H1 (cell line): ENCODE results near the gene SUSD1. TPM values are rescaled to one million over a fixed set of nuclear protein-coding genes. Genes with fewer than 3 reads are reported as not detected.

Experiments
- CTCF ChIA-PET: fragments of 300-600 bp; sonication (Branson Sonifier 250); formaldehyde crosslinking; loops from one replicate; lab custom pipeline; 2021; ENCODE audit not compliant: partially characterized antibody; lab: Charles Lee
- POLR2A ChIA-PET: fragments of 300-600 bp; sonication (Branson Sonifier 250); formaldehyde crosslinking; loops from one replicate; lab custom pipeline; 2021; ENCODE audit warnings: inconsistent platforms; ENCODE audit not compliant: partially characterized antibody; lab: Charles Lee
- DNase-seq, 2 experiments: peaks; one replicate each; pipeline versions ENCODE4 v3.0.0 to v3.0.0-alpha.2; 2010 to 2022; ENCODE audit warnings: low spot score in 2 of 2, low read depth in 1 of 2, mixed read lengths in 1 of 2
- FAIRE-seq: peaks from 2 replicates; lab custom pipeline; 2011; peaks lifted over from hg19 to GRCh38; lab: Jason Lieb, UNC
- H2AFZ ChIP-seq: 2 replicates; pipeline ENCODE4 v1.8.1; 2012; ENCODE audit warnings: low read length, inconsistent platforms
- H2AK5ac ChIP-seq: 2 replicates; pipeline ENCODE4 v1.6.1; 2013; ENCODE audit warnings: low read depth, low read length
- H2BK120ac ChIP-seq: replicated peaks from 2 replicates; pipeline ENCODE3; 2013; ENCODE audit warnings: low read depth, low read length, inconsistent platforms
- H2BK12ac ChIP-seq: 2 replicates; pipeline ENCODE4 v1.6.1; 2013; ENCODE audit warnings: low read depth, low read length
- H2BK15ac ChIP-seq: 2 replicates; pipeline ENCODE4 v1.6.1; 2013; ENCODE audit warnings: low read length
- H2BK20ac ChIP-seq: 2 replicates; pipeline ENCODE4 v1.6.1; 2013; ENCODE audit warnings: low read length
- H2BK5ac ChIP-seq: 2 replicates; pipeline ENCODE4 v1.6.1; 2013; ENCODE audit warnings: low read depth, low read length
- H3K14ac ChIP-seq: 2 replicates; pipeline ENCODE4 v1.6.1; 2013; ENCODE audit warnings: inconsistent platforms; ENCODE audit not compliant: insufficient read length
- H3K18ac ChIP-seq: 2 replicates; pipeline ENCODE4 v1.6.1; 2013; ENCODE audit warnings: low read length; ENCODE audit errors: extremely low read depth
- H3K23ac ChIP-seq: 2 replicates; pipeline ENCODE4 v1.6.1; 2013; ENCODE audit warnings: inconsistent platforms; ENCODE audit not compliant: insufficient read length
- H3K23me2 ChIP-seq: 2 replicates; pipeline ENCODE4 v1.6.1; 2013; ENCODE audit warnings: low read depth, low read length
- H3K27ac ChIP-seq: 2 replicates; pipeline ENCODE4 v1.6.1; 2011; ENCODE audit warnings: low read depth, low read length, inconsistent platforms
- H3K27me3 ChIP-seq, 4 experiments: replicated peaks in 1 of 4; 1 replicate in 1 of 4; 2 replicates in 3 of 4; pipeline versions ENCODE4 v1.6.1 to v1.8.1; 2011 to 2013; ENCODE audit warnings: low read length in 3 of 4, mild to moderate bottlenecking in 3 of 4, inconsistent platforms in 2 of 4, mixed read lengths in 2 of 4, moderate library complexity in 1 of 4; ENCODE audit not compliant: control insufficient read depth in 3 of 4, insufficient read depth in 3 of 4; ENCODE audit errors: extremely low read depth in 1 of 4
- H3K36me3 ChIP-seq, 4 experiments: 2 replicates each; pipeline versions ENCODE4 v1.6.1 to v1.8.1; 2011 to 2013; ENCODE audit warnings: mild to moderate bottlenecking in 4 of 4, low read length in 3 of 4, moderate library complexity in 2 of 4, control low read depth in 1 of 4, inconsistent platforms in 1 of 4; ENCODE audit not compliant: insufficient read depth in 4 of 4, control insufficient read depth in 2 of 4
- H3K4ac ChIP-seq: replicated peaks from 2 replicates; pipeline ENCODE3; 2013; ENCODE audit warnings: low read length, low read depth, mixed read lengths, inconsistent platforms; ENCODE audit not compliant: insufficient read length
- H3K4me1 ChIP-seq, 4 experiments: replicated peaks in 1 of 4; 1 replicate in 1 of 4; 2 replicates in 3 of 4; pipeline versions ENCODE4 v1.6.1 to v1.8.1; 2011 to 2013; ENCODE audit warnings: low read length in 3 of 4, inconsistent platforms in 2 of 4, mixed read lengths in 1 of 4; ENCODE audit not compliant: insufficient read depth in 4 of 4, control insufficient read depth in 3 of 4
- H3K4me2 ChIP-seq, 2 experiments: 2 replicates each; pipeline versions ENCODE4 v1.6.1 to v1.8.1; 2011 to 2013; ENCODE audit warnings: low read depth in 2 of 2, low read length in 2 of 2, control low read depth in 1 of 2, inconsistent platforms in 1 of 2, mild to moderate bottlenecking in 1 of 2; ENCODE audit not compliant: insufficient read depth in 1 of 2
- H3K4me3 ChIP-seq, 4 experiments: fragments of 200-600, 300-600 bp in 1 of 4; sonication (generic), shearing (Covaris generic), sonication (Bioruptor Twin) in 1 of 4; 2 replicates each; pipeline versions ENCODE4 v1.5.1 to v1.8.1; 2011 to 2016; ENCODE audit warnings: low read length in 4 of 4, low read depth in 3 of 4, control low read depth in 2 of 4, inconsistent platforms in 2 of 4, mild to moderate bottlenecking in 2 of 4, mixed read lengths in 1 of 4, moderate library complexity in 1 of 4; ENCODE audit not compliant: insufficient read depth in 2 of 4; ENCODE audit errors: extremely low read depth in 1 of 4
- H3K56ac ChIP-seq: replicated peaks from 2 replicates; pipeline ENCODE3; 2013; ENCODE audit warnings: low read depth, mild to moderate bottlenecking, mixed read lengths, low read length, inconsistent platforms; ENCODE audit not compliant: insufficient read length
- H3K79me1 ChIP-seq: 2 replicates; pipeline ENCODE4 v1.6.1; 2013; ENCODE audit warnings: low read depth, low read length, control low read depth
- H3K79me2 ChIP-seq, 2 experiments: 2 replicates each; pipeline versions ENCODE4 v1.6.1 to v1.8.1; 2012 to 2013; ENCODE audit warnings: low read length in 2 of 2, mild to moderate bottlenecking in 2 of 2, inconsistent platforms in 1 of 2; ENCODE audit not compliant: insufficient read depth in 2 of 2, control insufficient read depth in 1 of 2
- H3K9ac ChIP-seq, 4 experiments: replicated peaks in 1 of 4; 1 replicate in 1 of 4; 2 replicates in 3 of 4; pipeline versions ENCODE4 v1.6.1 to v1.8.1; 2011 to 2013; ENCODE audit warnings: low read depth in 3 of 4, low read length in 3 of 4, control low read depth in 2 of 4, mild to moderate bottlenecking in 2 of 4, moderate library complexity in 2 of 4, inconsistent platforms in 1 of 4; ENCODE audit errors: extremely low read depth in 1 of 4
- H3K9me3 ChIP-seq, 2 experiments: 2 replicates each; pipeline versions ENCODE4 v1.6.1 to v1.8.1; 2012 to 2013; ENCODE audit warnings: mild to moderate bottlenecking in 2 of 2, moderate library complexity in 2 of 2, control low read depth in 1 of 2, inconsistent platforms in 1 of 2, low read depth in 1 of 2, low read length in 1 of 2, mixed read lengths in 1 of 2; ENCODE audit not compliant: insufficient read depth in 2 of 2
- H4K20me1 ChIP-seq, 2 experiments: replicated peaks in 1 of 2; 2 replicates each; pipeline versions ENCODE3 to v1.8.1; 2011 to 2013; ENCODE audit warnings: inconsistent platforms in 2 of 2, low read length in 2 of 2, mild to moderate bottlenecking in 1 of 2; ENCODE audit not compliant: insufficient read depth in 2 of 2, control insufficient read depth in 1 of 2
- H4K5ac ChIP-seq: 2 replicates; pipeline ENCODE4 v1.6.1; 2013; ENCODE audit warnings: low read length, low read depth, mixed read lengths, inconsistent platforms; ENCODE audit not compliant: insufficient read length
- H4K8ac ChIP-seq: 2 replicates; pipeline ENCODE4 v1.8.0; 2013; ENCODE audit warnings: mild to moderate bottlenecking, moderate library complexity, low read length, inconsistent platforms; ENCODE audit not compliant: insufficient read depth; ENCODE audit errors: extremely low read depth
- H4K91ac ChIP-seq: replicated peaks from 2 replicates; pipeline ENCODE3; 2013; ENCODE audit warnings: low read length, mixed read lengths, inconsistent platforms; ENCODE audit not compliant: insufficient read length
- ATF2 ChIP-seq: IDR thresholded peaks from 2 replicates; pipeline ENCODE4 v1.6.1; 2012; ENCODE audit warnings: low read length, inconsistent platforms
- MAX ChIP-seq: IDR thresholded peaks from 2 replicates; pipeline ENCODE4 v1.6.1; 2012; ENCODE audit warnings: inconsistent platforms
- POLR2A ChIP-seq, 2 experiments: IDR thresholded peaks; 1 replicate in 1 of 2; 2 replicates in 1 of 2; pipeline ENCODE4 v1.6.1; 2011; ENCODE audit warnings: low read depth in 2 of 2, low read length in 2 of 2, mild to moderate bottlenecking in 2 of 2; ENCODE audit errors: control extremely low read depth in 1 of 2
- SAP30 ChIP-seq: fragments of 300-600 bp; sonication (generic); IDR thresholded peaks from 2 replicates; pipeline ENCODE4 v1.7.1; 2012; ENCODE audit warnings: low read length, moderate library complexity, mild to moderate bottlenecking, inconsistent platforms; ENCODE audit not compliant: insufficient read depth, insufficient replicate concordance
- WGBS, 2 experiments: shearing (Covaris generic) in 1 of 2; methylation state at CpG; one replicate each; pipeline versions ENCODE4 v1.1.6 to v1.1.7; 2013 to 2015; ENCODE audit warnings: low lambda C conversion rate in 2 of 2, mixed read lengths in 2 of 2, inconsistent platforms in 1 of 2, low coverage in 1 of 2, missing lambda C conversion rate in 1 of 2; ENCODE audit not compliant: insufficient replicate concordance in 2 of 2, insufficient coverage in 1 of 2, insufficient read length in 1 of 2; ENCODE audit errors: extremely low coverage in 1 of 2, missing lambda C conversion rate in 1 of 2; 5-methylcytosine and 5-hydroxymethylcytosine counted together
- polyA plus RNA-seq, 7 experiments: library from polyadenylated mRNA; depleted of rRNA in 3 of 7; stranded (reverse) in 5 of 7; unstranded in 2 of 7; fragments of >200 nt in 5 of 7; fragments of 200-250 nt in 2 of 7; gene quantifications; 1 replicate in 5 of 7; 2 replicates in 1 of 7; 4 replicates in 1 of 7; pipeline versions ENCODE4 v1.2.1 to v1.2.3, GENCODE V29; 2011 to 2013; ENCODE audit warnings: missing spikeins in 2 of 7, mixed read lengths in 2 of 7
- total RNA-seq: library from RNA; stranded (reverse); fragmentation: NEBNext Ultra II Directional; extraction: Animal tissue kit (Norgen Biotek cat#: 25700); gene quantifications from 2 replicates; pipeline ENCODE4 v1.2.1, GENCODE V29; 2021
- TF ChIP-seq, protein P1 (sequence below): IDR thresholded peaks from 2 replicates; pipeline ENCODE4 v1.6.1; 2011; ENCODE audit warnings: low read length, improper control_type of control experiment

SUSD1 gene
- total and polyA plus RNA-seq, 2 of the 8 experiments (the other 6 are each of a cell fraction or from before 2014, with no cell fraction given), result 2.8 to 7.2 TPM

GRCh38 chr9:112025850-112026249 is 149.2 kb downstream of the SUSD1 start:
- ChIA-PET CTCF (interaction anchor here (0.6 kb wide), 1 partner anchor 266 kb away, joined by 4 read pairs; no protein-coding TSS in a partner anchor), POLR2A (interaction anchor here (1.2 kb wide), 1 partner anchor 12 kb away, joined by 3 read pairs; no protein-coding TSS in a partner anchor)
- no peaks in the 10 kb centered on the region for H4K20me1 ChIP-seq
- no peaks in the 10 kb centered on the region for H3K23me2 ChIP-seq
- H3K56ac ChIP-seq, result no peak overlapping the region
- H3K23ac ChIP-seq, result no peak overlapping the region
- H4K5ac ChIP-seq, result no peak overlapping the region
- H2AK5ac ChIP-seq, result no peak overlapping the region
- H2AFZ ChIP-seq, result no peak overlapping the region
- FAIRE-seq, result no peak
- no peak overlapping the region for H3K9ac ChIP-seq
- H2BK15ac ChIP-seq, result no peak overlapping the region
- no peak overlapping the region for H3K4ac ChIP-seq
- H2BK20ac ChIP-seq, result no peak overlapping the region
- no peak overlapping the region for H3K18ac ChIP-seq
- no peaks in the 10 kb centered on the region for H3K27me3 ChIP-seq
- WGBS, 2 experiments, result 94% methylated on average over 3 of the region's 3 CpGs; no CpG with 5 or more reads in 1 of the 2 experiments
- H3K36me3 ChIP-seq, result no peaks in the 10 kb centered on the region
- no peak for DNase-seq
- H4K8ac ChIP-seq, result no peak overlapping the region
- H3K4me3 ChIP-seq, result no peak overlapping the region
- no peak for TF ChIP-seq MAX
- TF ChIP-seq, protein P1, sequence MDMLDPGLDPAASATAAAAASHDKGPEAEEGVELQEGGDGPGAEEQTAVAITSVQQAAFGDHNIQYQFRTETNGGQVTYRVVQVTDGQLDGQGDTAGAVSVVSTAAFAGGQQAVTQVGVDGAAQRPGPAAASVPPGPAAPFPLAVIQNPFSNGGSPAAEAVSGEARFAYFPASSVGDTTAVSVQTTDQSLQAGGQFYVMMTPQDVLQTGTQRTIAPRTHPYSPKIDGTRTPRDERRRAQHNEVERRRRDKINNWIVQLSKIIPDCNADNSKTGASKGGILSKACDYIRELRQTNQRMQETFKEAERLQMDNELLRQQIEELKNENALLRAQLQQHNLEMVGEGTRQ, result no peak
- no peak for TF ChIP-seq ATF2
- TF ChIP-seq POLR2A (IDR thresholded peaks at IDR 0.05; ENCODE audit: control extremely low read depth in 1 of 2, low read depth in 2 of 2, low read length in 2 of 2), result no peak
- no peak for TF ChIP-seq SAP30
- H4K91ac ChIP-seq, result no peak overlapping the region
- H3K79me2 ChIP-seq, result no peaks in the 10 kb centered on the region
- H3K79me1 ChIP-seq, result no peaks in the 10 kb centered on the region
- H3K4me2 ChIP-seq, result no peak overlapping the region
- no peak overlapping the region for H2BK5ac ChIP-seq
- H3K27ac ChIP-seq, result no peak overlapping the region
- peaks cover 0 to 3% (median 0%) of the 10 kb centered on the region in 4 experiments; a peak in 1 of 7 replicates for H3K4me1 ChIP-seq
- H3K14ac ChIP-seq, result no peak overlapping the region
- no peak overlapping the region for H2BK12ac ChIP-seq
- H2BK120ac ChIP-seq, result no peak overlapping the region
- H3K9me3 ChIP-seq, result no peaks in the 10 kb centered on the region
